Measurements from ENCODE around the gene KCNC1. TPM values are rescaled to one million over a fixed set of nuclear protein-coding genes. Genes with fewer than 3 reads are reported as not detected.

The KCNC1 gene
- total and polyA plus RNA-seq, 9 of the 15 experiments (the other 6 are each of a cell fraction or from before 2014, with no cell fraction given): 0.05 to 0.08 TPM; not detected in 7

- H4K20me1 ChIP-seq (replicated peaks; ENCODE audit: control insufficient read depth, insufficient read depth, low read length): peaks cover 7% of the 10 kb centered on the region; the same call in 1 of the 2 replicates
- DNase-seq (ENCODE audit: extremely low read depth in 1 of 4, low spot score in 3 of 4) (no peak), ATAC-seq (no peak), FAIRE-seq (no peak)
- POLR2A ChIA-PET: no interaction called here
- no peak overlapping the region for H3K9ac ChIP-seq (ENCODE audit: insufficient read depth in 1 of 2, low read depth in 2 of 2, low read length in 2 of 2)
- H3K27me3 ChIP-seq (ENCODE audit: control insufficient read depth in 2 of 2, insufficient read depth in 2 of 2, low read length in 2 of 2): no peaks in the 10 kb centered on the region
- H3K36me3 ChIP-seq (ENCODE audit: control insufficient read depth, insufficient read depth, low read length): no peaks in the 10 kb centered on the region
- no TSS peak for BruUV-seq (replicated peaks)
- no peak overlapping the region for H3K4me3 ChIP-seq
- in situ Hi-C loops (cut with MboI): no loop called here
- H3K9me3 ChIP-seq (replicated peaks; ENCODE audit: control insufficient read depth, insufficient read depth, low read depth, low read length): no peaks in the 10 kb centered on the region
- H3K79me2 ChIP-seq (ENCODE audit: control insufficient read depth, insufficient read depth, low read length): no peaks in the 10 kb centered on the region
- TF ChIP-seq STAT6 (CRISPR knock-in tag; IDR thresholded peaks at IDR 0.05): no peak
- TF ChIP-seq ILK (tag; IDR thresholded peaks at IDR 0.05; ENCODE audit: borderline replicate concordance, low read depth): no peak
- no peak for TF ChIP-seq RB1 (IDR thresholded peaks at IDR 0.05; ENCODE audit: low read depth)
- no peak for TF ChIP-seq ZNF57 (CRISPR knock-in tag; IDR thresholded peaks at IDR 0.05)
- no peak for TF ChIP-seq FUS (optimal IDR thresholded peaks at IDR 0.05; ENCODE audit: low read depth, low read length)
- TF ChIP-seq SP2 (IDR thresholded peaks at IDR 0.05; ENCODE audit: extremely low read depth, low read depth, low read length, poor library complexity, severe bottlenecking): no peak
- no peak for TF ChIP-seq CREB5 (CRISPR knock-in tag; IDR thresholded peaks at IDR 0.05)
- WGBS (ENCODE audit: insufficient coverage, low coverage, missing lambda C conversion rate): 33% methylated on average over 1 of the region's 1 CpG
- intact Hi-C loops (cut with micrococcal nuclease): no loop called here
- H2AFZ ChIP-seq (ENCODE audit: low read depth, low read length): no peak overlapping the region
- CTCF ChIA-PET (ENCODE audit: low intra/inter-chr PET ratio): no interaction called here
- no peaks in the 10 kb centered on the region for H3K4me1 ChIP-seq (replicated peaks in 1 of 2; ENCODE audit: control insufficient read depth in 2 of 2, insufficient read depth in 2 of 2, low read length in 2 of 2)
- no peaks in the 10 kb centered on the region for H3K9me1 ChIP-seq (ENCODE audit: control insufficient read depth, insufficient read depth, low read length)
- no peak overlapping the region for H3K4me2 ChIP-seq (ENCODE audit: insufficient read depth, low read length)
- no peak overlapping the region for H3K27ac ChIP-seq (ENCODE audit: extremely low read depth, low read depth, low read length)
These were observed 80.0 kb downstream of the KCNC1 start for GRCh38 chr11:17814546-17814945.

Data from K562 (cell line).